Prostate gland (tissue), 2 donors: ENCODE results near the gene CD9.

Experiments
- POLR2AphosphoS5 ChIP-seq: sonication (generic); formaldehyde crosslinking; IDR thresholded peaks from one replicate; pipeline ENCODE4 v1.6.1; 2017; ENCODE audit warnings: antibody characterized with exemption
- TF ChIP-seq, protein P1 (sequence below), 4 experiments: fragments of 200-600 bp in 2 of 4; fragments of 450-650 bp in 2 of 4; sonication (generic) in 2 of 4; IDR thresholded peaks; 1 replicate in 3 of 4; 2 replicates in 1 of 4; pipeline ENCODE4 v1.5.1; 2016 to 2019; ENCODE audit warnings: antibody characterized with exemption in 4 of 4, mild to moderate bottlenecking in 2 of 4, moderate library complexity in 2 of 4

DNA sequence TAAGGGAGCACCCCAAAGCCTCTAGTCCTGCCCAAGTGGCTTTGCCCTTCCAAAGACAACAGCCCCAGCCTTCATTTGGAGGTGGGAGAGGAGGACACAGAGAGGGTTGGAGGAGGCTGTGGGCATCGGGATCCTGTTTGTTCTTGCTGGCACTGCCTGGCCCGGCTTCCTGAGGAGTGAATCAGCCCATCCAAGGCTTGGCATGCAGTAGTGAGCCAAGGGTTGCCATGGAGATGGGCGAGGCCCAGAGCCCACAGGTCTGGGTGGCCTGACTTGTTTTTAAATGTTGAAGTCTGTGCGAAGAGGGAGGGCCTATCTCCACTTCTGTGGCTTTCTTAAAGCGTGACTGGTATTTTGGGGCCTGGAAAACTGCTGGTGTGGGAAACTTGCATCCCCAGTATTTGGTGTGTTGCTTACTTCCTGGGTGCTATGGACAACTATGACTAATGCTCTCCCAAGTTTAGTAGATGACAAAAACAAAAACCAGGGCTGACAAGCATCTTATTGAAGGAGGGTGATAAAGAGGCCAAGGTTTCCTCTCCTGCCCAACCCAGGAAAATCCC, 15.8 kb downstream of the CD9 start:
- TF ChIP-seq, protein P1, sequence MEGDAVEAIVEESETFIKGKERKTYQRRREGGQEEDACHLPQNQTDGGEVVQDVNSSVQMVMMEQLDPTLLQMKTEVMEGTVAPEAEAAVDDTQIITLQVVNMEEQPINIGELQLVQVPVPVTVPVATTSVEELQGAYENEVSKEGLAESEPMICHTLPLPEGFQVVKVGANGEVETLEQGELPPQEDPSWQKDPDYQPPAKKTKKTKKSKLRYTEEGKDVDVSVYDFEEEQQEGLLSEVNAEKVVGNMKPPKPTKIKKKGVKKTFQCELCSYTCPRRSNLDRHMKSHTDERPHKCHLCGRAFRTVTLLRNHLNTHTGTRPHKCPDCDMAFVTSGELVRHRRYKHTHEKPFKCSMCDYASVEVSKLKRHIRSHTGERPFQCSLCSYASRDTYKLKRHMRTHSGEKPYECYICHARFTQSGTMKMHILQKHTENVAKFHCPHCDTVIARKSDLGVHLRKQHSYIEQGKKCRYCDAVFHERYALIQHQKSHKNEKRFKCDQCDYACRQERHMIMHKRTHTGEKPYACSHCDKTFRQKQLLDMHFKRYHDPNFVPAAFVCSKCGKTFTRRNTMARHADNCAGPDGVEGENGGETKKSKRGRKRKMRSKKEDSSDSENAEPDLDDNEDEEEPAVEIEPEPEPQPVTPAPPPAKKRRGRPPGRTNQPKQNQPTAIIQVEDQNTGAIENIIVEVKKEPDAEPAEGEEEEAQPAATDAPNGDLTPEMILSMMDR (IDR thresholded peaks at IDR 0.05), result no peak
- peak; percentile 94 for TF ChIP-seq POLR2AphosphoS5
